Neuron (in vitro differentiated cells): ENCODE data around the gene CFAP46.

Experiments
- H2AFZ ChIP-seq: one replicate; pipeline ENCODE4 v1.6.1; 2013; ENCODE audit warnings: low read depth, mild to moderate bottlenecking, inconsistent platforms, low read length, moderate library complexity
- H3K27me3 ChIP-seq: one replicate; pipeline ENCODE4 v1.6.1; 2013; ENCODE audit warnings: low read length; ENCODE audit not compliant: insufficient read depth
- H3K36me3 ChIP-seq: one replicate; pipeline ENCODE4 v1.6.1; 2013; ENCODE audit warnings: low read length; ENCODE audit not compliant: insufficient read depth
- H3K4me1 ChIP-seq: one replicate; pipeline ENCODE4 v1.6.1; 2013; ENCODE audit warnings: low read length; ENCODE audit not compliant: insufficient read depth
- H3K4me3 ChIP-seq: 2 replicates; pipeline ENCODE4 v1.5.1; 2013; ENCODE audit warnings: mild to moderate bottlenecking, low read length, moderate library complexity
- H3K9me3 ChIP-seq: one replicate; pipeline ENCODE4 v1.6.1; 2013; ENCODE audit warnings: low read length

The CFAP46 gene

GRCh38 chr10:132761395-132762060 lies 180.8 kb downstream of the CFAP46 start:
- Histone ChIP-seq H2AFZ (no peak overlapping the region), H3K4me3 (no peak overlapping the region), H3K36me3 (peaks cover 4% of the 10 kb centered on the region), H3K27me3 (no peaks in the 10 kb centered on the region), H3K4me1 (no peaks in the 10 kb centered on the region), H3K9me3 (peaks cover 20% of the 10 kb centered on the region)

GRCh38 chr10:132758865-132759264 lies 183.5 kb downstream of the CFAP46 start:
- Histone ChIP-seq H3K4me1 (no peaks in the 10 kb centered on the region), H3K4me3 (no peak overlapping the region), H2AFZ (no peak overlapping the region), H3K36me3 (peaks cover 9% of the 10 kb centered on the region), H3K9me3 (peaks cover 31% of the 10 kb centered on the region), H3K27me3 (no peaks in the 10 kb centered on the region)
